PC-3 (cell line): ENCODE measurements around the gene ALKBH3. TPM values are rescaled to one million over a fixed set of nuclear protein-coding genes. Genes with fewer than 3 reads are reported as not detected.

ENCODE experiments used
- ATAC-seq: fragments of 200-7000 bp; cut with Tn5 transposase; 2 replicates; pipeline ENCODE4 v1.9.1; 2020; ENCODE audit warnings: mild to moderate bottlenecking, moderate library complexity
- BruUV-seq: library from RNA; stranded (reverse); fragments of 400-500 nt; replicated peaks from 2 replicates; lab custom pipeline; 2021; lab: Mats Ljungman, UMichigan
- CTCF ChIA-PET: fragments of 300-600 bp; sonication (Branson Sonifier 250); formaldehyde crosslinking; loops from one replicate; lab custom pipeline; 2022; ENCODE audit warnings: antibody characterized with exemption; lab: Charles Lee
- POLR2A ChIA-PET: fragments of 300-600 bp; sonication (Branson Sonifier 250); formaldehyde crosslinking; loops from one replicate; lab custom pipeline; 2022; ENCODE audit warnings: antibody characterized with exemption; ENCODE audit not compliant: unreplicated experiment; lab: Charles Lee
- DNase-seq: peaks from one replicate; pipeline ENCODE4 v3.0.0-alpha.2; 2015
- H2AFZ ChIP-seq: fragments of 300-600 bp; sonication (generic); 2 replicates; pipeline ENCODE4 v1.6.0; 2016; ENCODE audit warnings: antibody characterized with exemption, low read length
- H3F3A ChIP-seq: fragments of 300-600 bp; sonication (generic); one replicate; pipeline ENCODE4 v1.6.0; 2017; ENCODE audit warnings: antibody characterized with exemption, low read length, control low read depth, mild to moderate bottlenecking; ENCODE audit not compliant: unreplicated experiment
- H3K27ac ChIP-seq: fragments of 300-600 bp; sonication (generic); 2 replicates; pipeline ENCODE4 v1.5.1; 2016; ENCODE audit warnings: mild to moderate bottlenecking, low read length
- H3K27me3 ChIP-seq: fragments of 300-600 bp; sonication (generic); 2 replicates; pipeline ENCODE4 v1.6.1; 2016; ENCODE audit warnings: low read length, mixed read lengths
- H3K36me3 ChIP-seq: fragments of 300-600 bp; sonication (generic); 2 replicates; pipeline ENCODE4 v1.6.1; 2016; ENCODE audit warnings: low read depth, mixed run types, low read length, mixed read lengths
- H3K4me1 ChIP-seq: fragments of 300-600 bp; sonication (generic); 2 replicates; pipeline ENCODE4 v1.5.1; 2016; ENCODE audit warnings: low read length; ENCODE audit not compliant: insufficient read depth
- H3K4me2 ChIP-seq: fragments of 300-600 bp; sonication (generic); 2 replicates; pipeline ENCODE4 v1.6.0; 2016; ENCODE audit warnings: low read length
- H3K4me3 ChIP-seq: fragments of 300-600 bp; sonication (generic); 2 replicates; pipeline ENCODE4 v1.5.1; 2016; ENCODE audit warnings: mild to moderate bottlenecking, low read length, mixed read lengths
- H3K79me2 ChIP-seq: fragments of 300-600 bp; sonication (generic); 2 replicates; pipeline ENCODE4 v1.6.1; 2017; ENCODE audit warnings: low read length, mixed read lengths
- H3K9ac ChIP-seq: fragments of 300-600 bp; sonication (generic); 2 replicates; pipeline ENCODE4 v1.6.0; 2016; ENCODE audit warnings: mild to moderate bottlenecking, low read length
- H3K9me2 ChIP-seq: fragments of 300-600 bp; sonication (generic); replicated peaks from 2 replicates; pipeline ENCODE4 v1.6.1; 2016; ENCODE audit warnings: mixed run types, low read length, mixed read lengths
- H3K9me3 ChIP-seq: fragments of 300-600 bp; sonication (generic); 2 replicates; pipeline ENCODE4 v1.6.1; 2016; ENCODE audit warnings: low read length, mixed read lengths
- H4K20me1 ChIP-seq: fragments of 300-600 bp; sonication (generic); 2 replicates; pipeline ENCODE4 v1.6.1; 2016; ENCODE audit warnings: low read length, mixed read lengths
- CTCF ChIP-seq: fragments of 300-600 bp; sonication (generic); conservative IDR thresholded peaks from 2 replicates; pipeline ENCODE4 v1.5.1; 2017; ENCODE audit warnings: antibody characterized with exemption, low read depth, mild to moderate bottlenecking, low read length
- EZH2 ChIP-seq: fragments of 300-600 bp; sonication (generic); IDR thresholded peaks from one replicate; pipeline ENCODE4 v1.6.1; 2017; ENCODE audit warnings: antibody characterized with exemption, mild to moderate bottlenecking, low read length; ENCODE audit not compliant: unreplicated experiment
- EZH2phosphoT487 ChIP-seq: fragments of 300-600 bp; sonication (generic); IDR thresholded peaks from 2 replicates; pipeline ENCODE4 v1.6.1; 2018; ENCODE audit warnings: mild to moderate bottlenecking, antibody characterized with exemption, low read length, borderline replicate concordance
- intact Hi-C: fragments of 100-400 bp; cut with micrococcal nuclease; formaldehyde crosslinking; loops from 2 replicates; pipeline ENCODE4 v1.9.0; 2023
- total RNA-seq: library from RNA; depleted of rRNA; stranded (reverse); fragments of >200 nt; gene quantifications from 2 replicates; pipeline ENCODE4 v1.2.3, GENCODE V29; 2014

The ALKBH3 gene
- total RNA-seq, 1 experiment from 2014 or later, result 55.5 TPM

- no peaks in the 10 kb centered on the region for H3K36me3 ChIP-seq
- BruUV-seq, result no TSS peak
- no peak for DNase-seq
- no peak overlapping the region for H3K4me3 ChIP-seq
- H3K79me2 ChIP-seq, result no peaks in the 10 kb centered on the region
- POLR2A ChIA-PET, result no interaction called here
- no peaks in the 10 kb centered on the region for H3K9me3 ChIP-seq
- H2AFZ ChIP-seq, result no peak overlapping the region
- H3K4me1 ChIP-seq, result peaks cover 10% of the 10 kb centered on the region; the same call in 1 of the 2 replicates
- no peak overlapping the region for H3K9ac ChIP-seq
- CTCF ChIA-PET, result no interaction called here
- no peaks in the 10 kb centered on the region for H3F3A ChIP-seq
- intact Hi-C loops, result no loop called here
- no peak overlapping the region for H3K4me2 ChIP-seq
- TF ChIP-seq EZH2 (no peak), EZH2phosphoT487 (no peak), CTCF (no peak)
- no peak for ATAC-seq
- H3K27ac ChIP-seq, result no peak overlapping the region
- H4K20me1 ChIP-seq, result no peaks in the 10 kb centered on the region
- no peaks in the 10 kb centered on the region for H3K9me2 ChIP-seq
- no peaks in the 10 kb centered on the region for H3K27me3 ChIP-seq
These were observed 78.8 kb downstream of the ALKBH3 start for GRCh38 chr11:43959321-43959995.

- no TSS peak for BruUV-seq
- no peak overlapping the region for H2AFZ ChIP-seq
- intact Hi-C loops, result no loop called here
- no peaks in the 10 kb centered on the region for H3K36me3 ChIP-seq
- H3K4me2 ChIP-seq, result no peak overlapping the region
- ATAC-seq, result no peak
- no peak overlapping the region for H3K4me3 ChIP-seq
- H3F3A ChIP-seq, result no peaks in the 10 kb centered on the region
- POLR2A ChIA-PET, result no interaction called here
- H3K79me2 ChIP-seq, result no peaks in the 10 kb centered on the region
- CTCF ChIA-PET, result no interaction called here
- no peak overlapping the region for H3K9ac ChIP-seq
- no peaks in the 10 kb centered on the region for H3K9me2 ChIP-seq
- TF ChIP-seq CTCF (no peak), EZH2 (no peak), EZH2phosphoT487 (no peak)
- no peak overlapping the region for H3K27ac ChIP-seq
- no peaks in the 10 kb centered on the region for H4K20me1 ChIP-seq
- no peaks in the 10 kb centered on the region for H3K27me3 ChIP-seq
- peaks cover 5% of the 10 kb centered on the region; the same call in 1 of the 2 replicates for H3K9me3 ChIP-seq
- no peaks in the 10 kb centered on the region for H3K4me1 ChIP-seq
- no peak for DNase-seq
These were observed 82.0 kb downstream of the ALKBH3 start for GRCh38 chr11:43962383-43963278.

- no peak overlapping the region for H2AFZ ChIP-seq
- H3K27me3 ChIP-seq, result no peaks in the 10 kb centered on the region
- H3K9me3 ChIP-seq, result peaks cover 5% of the 10 kb centered on the region; the same call in 1 of the 2 replicates
- ChIA-PET POLR2A (no interaction called here), CTCF (no interaction called here)
- no peaks in the 10 kb centered on the region for H3K9me2 ChIP-seq
- no peak overlapping the region for H3K4me2 ChIP-seq
- no peaks in the 10 kb centered on the region for H3K36me3 ChIP-seq
- H3K4me1 ChIP-seq, result no peaks in the 10 kb centered on the region
- H3K4me3 ChIP-seq, result no peak overlapping the region
- no peak overlapping the region for H3K27ac ChIP-seq
- H4K20me1 ChIP-seq, result no peaks in the 10 kb centered on the region
- no peaks in the 10 kb centered on the region for H3K79me2 ChIP-seq
- intact Hi-C loops, result no loop called here
- BruUV-seq, result no TSS peak
- no peaks in the 10 kb centered on the region for H3F3A ChIP-seq
- no peak for DNase-seq
- no peak for TF ChIP-seq EZH2
- TF ChIP-seq EZH2phosphoT487, result no peak
- TF ChIP-seq CTCF, result no peak
- ATAC-seq, result no peak
- no peak overlapping the region for H3K9ac ChIP-seq
These were observed 82.6 kb downstream of the ALKBH3 start for GRCh38 chr11:43963279-43963620.
